SKM-1 (cell line): ENCODE measurements around the gene PTPRN2.

Experiments used
- DNase-seq: peaks from one replicate; lab custom pipeline; 2025; ENCODE audit not compliant: unreplicated experiment; lab: John Stamatoyannopoulos, UW

PTPRN2 gene

DNA sequence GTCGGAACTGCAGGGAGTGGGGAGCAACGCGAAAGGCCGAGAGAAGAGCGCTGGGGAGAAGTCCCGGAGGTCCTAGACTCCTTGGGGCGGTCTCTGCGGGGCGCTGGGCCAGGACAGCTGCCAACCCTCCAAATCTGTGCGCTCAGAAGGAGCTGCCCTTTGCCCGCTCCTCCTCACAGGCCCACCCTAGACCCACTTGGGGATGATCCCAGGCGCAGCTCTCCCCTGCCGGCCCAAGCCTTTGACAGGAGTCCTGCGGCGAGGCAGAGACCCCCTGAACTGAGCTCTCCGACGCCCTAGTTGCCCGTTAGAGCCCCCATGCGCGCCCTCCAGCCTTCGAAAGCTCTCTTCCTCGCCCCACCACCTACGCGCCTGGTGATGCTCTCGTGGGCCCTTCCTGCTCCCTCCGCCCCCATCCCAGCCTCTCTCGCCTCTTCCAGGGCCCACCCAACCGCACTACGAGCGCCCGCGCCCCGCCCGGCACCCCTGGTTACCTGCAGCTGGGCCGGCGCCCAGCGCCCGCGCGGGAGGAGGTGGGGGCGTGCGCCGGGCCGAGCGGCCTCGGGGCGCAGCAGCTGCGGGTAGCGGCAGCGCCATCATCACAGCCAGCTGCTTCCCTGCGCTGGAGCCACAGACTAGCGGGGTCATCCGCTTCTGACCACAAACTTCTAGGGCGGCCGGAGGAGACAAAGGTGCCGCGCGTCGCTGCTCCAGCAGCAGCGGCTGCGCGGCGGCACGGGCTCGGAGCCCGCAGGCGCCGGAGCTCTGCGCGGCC, 897.4 kb downstream of the PTPRN2 start:
- DNase-seq = no peak

DNA sequence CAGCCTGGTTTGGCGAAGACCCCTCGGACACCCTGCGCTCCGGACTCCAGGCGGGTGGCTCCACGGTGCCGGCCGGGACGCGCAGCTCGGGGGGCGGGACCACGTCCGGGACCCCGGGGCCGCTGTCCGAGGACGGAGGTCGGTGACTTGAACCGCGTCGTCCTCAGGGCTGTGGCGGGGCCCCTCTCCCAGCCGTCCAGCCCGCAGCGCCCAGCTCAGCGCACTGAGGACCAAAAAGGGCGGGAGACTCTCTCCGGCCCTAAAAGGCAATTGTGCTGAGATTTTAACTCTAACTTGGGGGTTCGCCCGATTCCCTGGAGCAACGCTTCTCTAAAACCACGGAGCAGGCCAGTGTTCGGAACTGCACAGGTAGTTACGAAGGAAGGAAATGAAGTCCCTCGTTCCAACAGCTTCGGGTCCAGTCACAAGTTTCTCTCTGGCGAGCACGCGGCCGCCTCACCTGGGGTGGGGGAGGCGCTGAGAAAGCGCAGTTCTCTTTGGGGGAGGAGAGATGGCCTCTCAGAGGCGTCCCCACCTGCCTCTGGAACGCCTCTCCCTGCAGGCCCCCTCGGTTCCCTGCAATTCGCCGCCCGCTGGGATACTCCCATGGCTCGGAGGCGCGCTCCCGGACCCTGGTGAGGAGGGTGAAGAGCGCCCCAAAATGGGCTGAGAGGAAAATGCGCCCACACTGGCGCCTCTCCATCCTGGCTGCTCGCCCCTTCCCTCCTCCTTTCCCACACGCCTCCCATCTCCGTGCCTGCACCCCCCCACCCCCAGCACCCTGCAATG, 898.2 kb downstream of the PTPRN2 start:
- DNase-seq = no peak

DNA sequence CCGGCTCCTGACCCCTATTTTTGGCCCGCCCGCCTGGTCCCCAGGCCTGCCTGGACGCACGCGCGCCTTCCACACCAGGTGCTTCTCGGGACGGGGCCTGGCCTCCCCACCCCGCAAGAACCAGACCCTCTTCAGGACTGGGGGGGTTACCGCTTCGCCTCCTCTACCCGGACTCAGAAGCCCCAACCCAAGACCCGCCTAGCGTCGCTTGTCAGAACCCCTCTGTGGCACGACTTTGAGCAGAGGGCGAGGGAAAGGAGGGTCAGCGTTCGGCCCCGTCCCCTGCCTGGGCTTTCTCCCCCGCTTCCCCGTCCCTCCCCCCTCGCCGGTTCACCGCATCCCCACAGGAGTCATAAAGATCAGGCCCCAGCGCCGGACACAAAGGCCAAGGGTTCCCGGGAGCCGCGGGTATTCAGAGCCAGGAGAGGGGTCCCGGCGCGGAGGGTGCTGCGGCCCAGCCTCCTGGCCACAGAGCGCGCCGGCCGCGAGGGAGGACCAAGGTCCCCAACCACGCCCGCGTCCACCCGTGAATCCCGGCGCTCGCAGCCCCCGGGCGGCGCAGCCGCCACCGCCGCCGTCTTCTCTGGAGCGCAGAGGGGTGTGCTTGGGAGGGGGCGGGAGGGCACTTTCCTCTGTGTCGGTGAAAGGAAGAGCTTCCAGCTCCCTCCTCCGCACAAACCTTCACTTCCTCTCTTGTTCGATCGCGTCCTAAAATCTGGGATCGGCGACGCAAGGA, 898.9 kb downstream of the PTPRN2 start:
- no peak for DNase-seq

DNA sequence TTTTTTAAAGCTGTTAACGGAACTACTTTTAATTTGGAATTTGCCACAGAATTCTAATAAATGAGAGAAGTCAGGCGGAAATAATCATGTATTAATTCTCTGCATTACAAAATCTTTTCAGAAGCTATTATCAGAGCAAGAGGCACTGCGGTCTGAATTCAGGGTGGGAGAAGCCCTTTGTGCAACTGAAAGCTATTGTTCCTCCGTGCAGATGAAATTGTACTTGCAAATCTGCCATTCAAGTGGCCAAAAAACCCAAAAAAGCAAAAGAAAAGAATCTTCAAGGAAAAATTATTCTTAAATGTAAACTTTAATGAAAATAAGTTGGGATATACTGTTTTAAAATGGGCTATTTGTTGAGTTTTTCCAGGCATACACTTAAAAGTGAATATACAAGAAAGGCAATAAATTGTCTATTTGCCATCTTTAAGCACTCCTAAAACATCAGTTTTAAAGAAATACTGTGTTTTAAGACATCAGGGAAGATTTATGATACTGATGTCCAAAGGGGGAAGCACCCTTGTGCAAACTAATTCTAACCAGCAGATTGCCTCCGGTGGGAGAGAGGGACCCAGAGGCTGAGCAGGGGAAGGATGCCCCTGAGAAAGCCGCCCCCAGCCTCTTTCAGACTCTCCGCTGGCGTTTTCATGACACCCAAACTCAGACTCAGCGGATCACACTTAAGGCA, 899.6 kb downstream of the PTPRN2 start:
- no peak for DNase-seq

DNA sequence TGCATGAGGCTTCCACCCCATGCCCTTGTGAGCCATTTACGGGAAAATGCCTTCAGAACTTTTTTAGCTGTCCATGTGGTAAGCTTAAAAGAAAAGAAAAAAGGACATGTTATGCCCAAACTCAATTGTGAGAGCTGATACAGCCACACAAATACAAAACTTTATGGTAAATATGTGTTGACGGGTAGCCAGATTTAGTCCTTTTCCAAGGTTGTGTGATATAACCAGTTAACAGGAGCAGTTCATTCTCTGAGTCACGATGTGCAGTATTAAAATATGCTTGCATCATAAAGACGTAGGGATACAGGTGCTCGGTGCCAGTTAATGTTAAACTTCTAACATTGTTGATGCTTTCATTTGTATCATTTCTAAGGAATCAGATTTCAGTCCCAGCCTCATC, 900.5 kb downstream of the PTPRN2 start:
- DNase-seq = no peak

DNA sequence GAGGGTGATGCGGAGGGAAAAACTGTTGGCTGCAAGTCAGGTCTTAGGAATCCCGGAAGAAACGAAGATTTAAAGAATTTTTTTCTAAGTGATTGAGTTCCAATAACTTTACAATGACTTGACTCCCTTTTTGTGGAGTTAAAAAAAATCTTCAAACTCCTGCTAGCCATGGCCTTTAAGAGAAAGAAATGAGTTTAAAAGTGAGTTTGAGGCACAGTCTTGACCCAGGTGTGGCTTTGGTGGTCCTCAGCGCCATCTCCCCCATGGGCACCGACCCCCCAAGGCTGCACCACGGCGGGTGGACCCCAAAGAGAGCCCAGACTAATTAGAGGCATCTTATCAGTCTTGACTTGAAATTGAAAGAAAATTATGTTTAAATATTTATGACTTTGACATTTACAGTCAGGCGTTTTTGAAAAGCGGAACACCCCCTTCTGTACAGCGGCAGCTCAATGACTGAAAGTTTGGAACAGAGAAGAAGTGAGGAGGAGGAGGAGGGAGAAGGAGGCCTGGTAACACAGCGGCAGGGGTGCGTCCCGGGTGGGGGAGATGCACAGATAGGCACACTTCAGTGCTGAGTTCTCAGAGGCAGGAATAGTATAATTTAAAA, 901.2 kb downstream of the PTPRN2 start:
- DNase-seq = no peak

DNA sequence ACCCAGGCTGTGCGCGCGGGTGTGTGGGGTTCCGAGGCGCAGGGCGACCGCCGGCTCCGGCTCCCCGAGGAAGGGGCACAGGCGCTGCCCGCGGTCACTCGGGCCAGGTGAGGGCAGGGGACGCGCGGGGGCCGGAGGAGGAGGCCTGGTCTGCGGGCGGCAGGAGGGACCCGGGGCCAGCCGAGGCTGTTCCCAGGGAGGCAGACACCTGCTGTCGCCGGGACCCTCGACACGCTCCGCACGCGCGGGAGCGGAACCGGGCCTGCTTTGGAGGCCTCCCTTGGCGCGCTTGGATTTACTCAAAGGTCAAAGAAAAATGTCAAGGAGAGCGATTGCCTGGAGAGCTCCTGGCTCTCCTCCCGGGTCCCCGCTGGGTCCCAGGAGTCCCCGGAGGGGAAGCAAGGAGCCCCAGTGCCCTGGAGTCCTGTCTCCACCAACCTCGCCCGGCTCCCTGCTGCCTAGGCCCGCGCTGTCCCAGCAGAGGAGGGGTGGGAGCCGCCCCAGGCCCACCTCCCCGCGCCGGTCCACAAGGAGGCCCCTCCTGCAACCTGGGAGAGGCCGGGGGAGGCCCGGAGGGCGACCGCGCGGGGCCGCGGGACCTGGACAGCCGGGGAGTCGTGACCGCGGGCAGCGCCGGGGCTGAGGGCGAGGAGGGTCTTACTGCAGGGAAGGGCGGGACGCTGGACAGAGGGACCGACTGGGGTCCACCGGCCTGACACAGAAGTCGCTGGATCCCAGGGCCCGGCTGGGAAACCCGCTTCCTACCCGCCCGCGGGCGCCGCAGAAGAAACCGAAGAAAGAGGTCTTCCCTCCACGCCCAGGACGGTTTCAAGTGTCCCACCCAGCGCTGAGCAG, 902.0 kb downstream of the PTPRN2 start:
- no peak for DNase-seq

DNA sequence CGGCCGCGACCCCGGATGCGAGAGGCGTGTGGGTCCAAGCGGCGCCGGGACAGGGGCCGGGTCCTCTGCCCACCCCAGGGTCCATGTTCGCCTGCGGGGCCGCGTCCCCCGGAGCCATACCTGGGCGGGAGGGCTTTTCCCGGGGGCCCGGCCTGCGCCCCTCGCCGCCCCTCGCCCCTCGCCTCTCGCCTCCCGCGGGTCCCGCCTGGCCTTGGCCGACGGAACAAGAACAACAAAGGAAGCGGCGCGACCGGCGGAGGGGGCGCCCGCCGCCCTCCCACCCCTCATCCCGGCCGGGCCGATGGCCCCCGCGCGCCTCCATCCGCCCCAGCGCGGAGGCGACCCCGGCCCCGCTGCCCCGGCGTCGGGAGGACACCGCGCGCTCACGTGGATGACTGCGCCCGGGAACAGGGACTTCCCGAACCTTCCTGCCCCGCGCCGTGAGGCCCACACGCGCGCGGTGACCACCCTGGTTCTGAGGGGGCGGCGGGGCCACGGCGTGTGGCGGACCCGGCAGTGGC, 902.7 kb downstream of the PTPRN2 start:
- DNase-seq = no peak

DNA sequence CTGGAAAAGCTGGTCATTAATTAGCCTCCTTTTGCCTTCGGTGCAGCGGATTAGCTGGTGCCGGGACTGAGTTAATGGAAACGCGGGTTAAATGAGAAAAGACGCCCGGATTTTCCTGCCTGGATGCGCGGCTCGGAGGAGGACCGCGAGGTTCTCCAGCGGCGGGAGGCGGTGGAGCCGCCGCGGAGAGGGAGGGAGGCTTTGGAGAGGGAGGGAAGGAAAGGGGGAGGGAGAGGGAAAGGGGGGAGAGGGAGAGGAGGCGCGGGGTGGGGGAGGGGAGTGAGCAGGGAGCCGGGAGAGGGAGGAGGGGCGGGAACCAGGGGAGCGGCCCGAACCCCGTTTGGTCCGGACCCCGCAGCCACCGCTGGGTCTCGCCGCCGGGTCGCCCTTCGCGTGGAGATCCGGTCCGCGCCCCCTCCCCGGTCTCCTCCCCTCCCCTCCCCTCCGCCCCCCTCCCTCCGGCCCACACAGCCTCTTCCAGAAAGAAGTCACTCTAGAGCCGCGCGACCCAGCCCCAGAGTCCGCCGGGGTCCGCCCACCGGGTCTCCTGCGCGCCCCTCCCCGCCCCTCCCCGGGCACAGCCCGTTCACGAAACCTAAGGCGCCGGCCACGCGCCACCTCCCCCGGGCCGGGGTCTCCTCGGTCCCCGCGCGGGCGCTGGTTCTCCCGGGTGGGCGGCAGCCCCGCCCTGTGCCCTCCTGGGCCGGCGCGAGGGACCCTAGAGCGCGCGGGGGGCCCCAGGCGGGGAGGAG, 903.3 kb downstream of the PTPRN2 start:
- no peak for DNase-seq

DNA sequence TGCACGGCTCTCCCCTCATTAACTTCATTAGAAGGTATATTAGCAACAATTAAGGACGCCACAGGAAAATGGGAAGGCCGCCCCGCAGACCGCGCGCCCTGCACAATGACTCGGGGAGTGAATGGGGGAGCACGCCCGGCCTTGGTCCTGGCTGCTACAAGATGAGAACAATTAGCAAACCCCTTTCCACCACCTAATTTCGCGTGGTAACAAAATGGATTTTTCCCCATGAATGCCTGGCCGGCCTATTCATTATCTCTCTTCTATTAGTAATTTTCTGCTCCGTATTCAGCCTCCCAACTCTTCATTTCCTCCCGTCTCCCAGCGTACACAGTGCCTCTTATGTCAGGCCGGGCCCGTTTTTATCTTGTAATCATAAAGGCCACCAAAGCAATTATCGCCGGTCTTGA, 903.9 kb downstream of the PTPRN2 start:
- no peak for DNase-seq

DNA sequence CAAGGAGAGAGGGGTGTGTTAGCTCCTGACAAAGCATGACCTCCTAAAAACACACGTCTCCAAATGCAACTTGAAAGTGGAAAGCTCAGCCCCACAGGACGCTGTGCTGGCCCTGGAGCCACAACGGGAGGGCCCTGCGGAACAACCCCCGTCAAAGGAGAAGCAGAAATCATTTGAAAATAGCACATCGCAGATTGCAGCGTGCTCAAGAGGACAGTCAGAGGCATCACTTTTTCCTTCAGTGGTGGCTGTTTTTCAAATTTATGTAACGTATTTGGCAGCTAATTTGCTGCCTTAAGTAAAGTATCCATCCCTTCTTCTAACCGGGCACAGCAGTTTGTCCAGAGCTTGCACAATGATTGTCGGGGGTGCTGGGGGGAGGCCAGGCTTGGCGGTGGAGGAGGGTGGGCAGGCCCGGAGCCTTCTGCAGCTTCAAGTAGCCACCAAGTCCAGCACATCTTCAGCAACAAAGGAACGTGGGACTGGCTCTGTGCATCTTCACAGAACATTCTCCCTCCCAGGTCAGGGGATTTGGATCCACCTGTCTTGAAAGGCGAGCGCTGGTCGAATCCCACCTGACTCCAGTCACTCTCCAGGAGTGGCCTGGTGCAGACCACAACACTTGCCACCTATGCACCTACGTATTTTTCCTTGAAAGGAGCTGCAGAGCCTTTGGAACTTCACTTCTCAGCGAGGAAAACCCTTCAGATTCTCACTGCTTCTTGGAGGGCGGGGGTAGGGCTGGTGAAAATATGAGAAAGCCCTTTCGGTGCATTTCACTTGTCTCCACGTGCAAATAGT, 904.5 kb downstream of the PTPRN2 start:
- DNase-seq = no peak

DNA sequence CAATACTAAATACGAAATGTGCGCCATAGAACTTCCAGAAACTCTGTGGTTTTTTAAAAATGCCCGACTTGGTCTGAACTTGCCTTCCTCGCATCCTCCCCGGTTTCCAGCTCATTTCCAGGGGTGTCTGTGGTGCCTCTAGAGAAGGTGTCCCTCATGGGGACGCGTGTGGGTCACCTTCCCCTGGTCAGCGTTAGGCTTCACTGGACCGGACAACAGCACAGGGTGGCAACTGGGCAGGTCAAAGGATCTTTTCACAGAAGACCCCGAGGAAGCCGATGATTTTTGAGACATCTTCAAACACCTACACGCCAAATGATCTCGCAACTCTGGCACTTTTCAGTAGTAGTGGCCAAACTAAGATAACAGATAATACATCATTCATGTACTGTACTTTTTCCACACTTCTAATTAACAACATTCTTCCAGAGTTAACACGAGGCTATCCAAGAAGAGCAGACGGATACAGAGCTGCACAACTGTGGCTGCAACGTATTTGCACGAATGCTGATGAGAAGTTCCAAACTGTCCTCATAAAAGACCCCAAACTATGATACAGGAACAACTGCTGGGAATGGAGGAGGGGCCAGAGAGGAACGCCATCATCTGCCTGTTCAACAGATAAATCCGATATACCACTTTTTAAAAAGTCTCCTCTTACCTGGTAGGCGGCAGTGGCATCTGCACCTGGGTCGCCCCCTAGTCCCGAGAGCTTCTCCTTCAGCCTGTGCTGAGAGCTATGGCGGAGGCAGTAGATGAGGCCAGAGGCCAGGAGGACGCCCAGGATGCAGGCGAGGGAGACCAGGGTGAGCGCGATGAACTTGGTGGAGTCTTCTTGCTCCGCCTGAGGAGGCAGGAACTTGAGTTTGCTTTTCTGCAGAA, 905.3 kb downstream of the PTPRN2 start:
- no peak for DNase-seq

DNA sequence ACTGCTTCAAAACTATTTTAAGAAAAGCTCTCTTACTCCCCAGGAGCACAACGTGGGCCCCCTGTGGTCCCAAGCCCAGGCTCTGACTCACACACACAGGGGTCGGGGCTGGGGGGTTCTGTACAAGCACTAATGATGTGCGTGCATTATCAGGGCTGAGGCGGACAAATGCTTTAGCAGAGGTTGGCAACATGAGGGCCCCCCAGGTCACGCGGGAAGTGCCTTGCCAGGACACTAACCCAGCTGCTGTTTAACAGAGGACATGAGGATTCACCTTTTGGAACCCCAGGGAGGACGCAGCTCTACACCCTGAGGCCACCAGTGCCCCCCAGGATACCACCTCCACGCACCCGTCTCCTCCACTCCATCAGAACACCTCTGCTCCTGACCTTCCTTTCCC, 908.0 kb downstream of the PTPRN2 start:
- DNase-seq = no peak

DNA sequence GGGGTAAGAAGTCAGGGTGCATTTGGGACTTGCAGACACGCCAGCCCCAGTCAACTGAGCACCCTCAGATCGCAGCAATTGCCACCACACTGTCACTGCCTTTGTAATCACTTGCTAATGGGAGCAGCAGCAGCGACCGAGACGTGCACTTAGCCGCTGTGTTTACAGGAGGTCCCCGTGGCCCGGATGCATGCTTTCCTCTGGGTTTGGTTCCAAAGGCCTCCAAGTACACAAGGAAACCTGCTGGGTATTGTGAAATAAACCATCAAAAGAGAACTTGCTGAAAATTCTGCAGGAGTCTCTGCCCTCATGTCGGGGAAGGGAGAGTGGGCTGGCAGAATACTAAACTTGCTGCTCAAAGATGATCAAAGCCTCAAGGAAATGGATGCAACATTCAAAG, 909.1 kb downstream of the PTPRN2 start:
- DNase-seq = no peak

DNA sequence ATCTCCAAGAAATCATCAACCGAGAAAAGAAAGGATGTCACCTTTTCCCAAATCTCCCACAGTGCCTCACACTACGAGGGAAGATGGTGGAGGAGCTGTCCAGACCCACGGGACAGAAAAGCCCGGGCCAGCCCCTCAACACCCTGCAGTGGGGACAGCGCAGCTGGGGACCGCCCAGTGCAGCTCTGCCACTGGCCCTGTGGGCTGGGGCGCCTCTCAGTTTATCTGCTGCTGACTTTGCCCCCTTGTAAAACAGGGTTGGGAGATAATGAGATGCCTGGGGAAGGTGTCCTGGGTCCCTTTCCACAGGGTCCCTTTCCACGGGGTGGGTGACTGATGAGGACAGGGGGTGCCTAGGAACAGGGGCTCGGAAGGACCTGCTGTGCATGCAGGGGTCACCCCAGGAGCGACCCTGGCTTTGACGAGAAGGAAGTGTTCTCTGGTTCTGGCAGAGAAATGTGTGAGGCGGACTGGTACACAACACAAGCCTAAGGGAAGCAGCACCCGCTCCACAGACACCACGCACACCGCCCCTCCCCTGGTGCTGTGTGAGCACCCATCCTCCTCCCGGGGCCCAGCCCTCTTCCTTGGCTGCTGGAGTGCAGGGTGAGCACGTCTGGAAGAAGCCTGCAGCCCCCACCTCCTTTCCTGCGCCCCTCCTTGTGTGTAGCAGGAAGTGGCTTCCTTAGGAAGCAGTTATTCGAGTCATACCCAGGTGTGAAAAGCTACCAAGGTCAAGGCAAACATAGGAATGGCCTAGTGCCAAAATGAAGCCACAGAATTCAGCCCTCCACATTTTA, 911.0 kb downstream of the PTPRN2 start:
- no peak for DNase-seq

DNA sequence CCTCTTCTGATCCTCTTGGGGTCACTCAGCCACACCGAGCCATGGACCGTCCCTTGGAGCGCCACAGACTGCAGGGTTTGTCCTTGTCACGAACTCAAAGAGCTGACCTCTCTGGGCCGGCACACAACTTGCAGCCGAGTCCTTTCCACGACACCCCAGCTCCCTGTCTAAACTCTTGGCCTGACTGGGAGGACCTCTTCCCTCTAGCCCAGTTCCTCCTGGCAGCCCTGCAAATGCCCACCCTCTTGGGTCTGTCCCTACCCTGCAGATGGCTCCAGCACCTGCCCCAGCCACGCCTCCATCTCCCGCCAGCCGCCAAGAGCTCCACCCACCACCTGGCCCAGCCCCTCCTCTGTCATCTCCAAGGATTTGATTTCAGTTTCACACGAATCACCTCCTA, 911.6 kb downstream of the PTPRN2 start:
- DNase-seq = no peak
